Activated CD8-positive, alpha-beta T cell treated with anti-CD3 and anti-CD28 coated beads for 36 hours (primary cell): Measurements from ENCODE around the gene LDLR. TPM values are rescaled to one million over a fixed set of nuclear protein-coding genes. Genes with fewer than 3 reads are reported as not detected.

ENCODE experiments used
- ATAC-seq: fragments of 200-7000 bp; cut with Tn5 transposase; one replicate; pipeline ENCODE4 v1.10.0; 2021; ENCODE audit warnings: mild to moderate bottlenecking, moderate library complexity
- CTCF ChIA-PET: fragments of 350-600 bp; sonication (Branson Sonifier 250); formaldehyde crosslinking; loops from one replicate; lab custom pipeline; 2021; ENCODE audit warnings: antibody characterized with exemption; lab: Charles Lee
- POLR2A ChIA-PET: fragments of 350-600 bp; sonication (Branson Sonifier 250); formaldehyde crosslinking; loops from one replicate; lab custom pipeline; 2021; ENCODE audit warnings: antibody characterized with exemption; lab: Charles Lee
- DNase-seq: peaks from one replicate; pipeline ENCODE4 v3.0.0-alpha.2; 2020
- H3K27ac Mint-ChIP-seq: one replicate; pipeline ENCODE4 v1.8.0; 2021; ENCODE audit warnings: mild to moderate bottlenecking, mixed read lengths
- H3K27me3 Mint-ChIP-seq: one replicate; pipeline ENCODE4 v1.8.0; 2021; ENCODE audit warnings: mixed read lengths
- H3K36me3 Mint-ChIP-seq: one replicate; pipeline ENCODE4 v1.8.0; 2021; ENCODE audit warnings: low read depth, mixed read lengths
- H3K4me1 Mint-ChIP-seq: one replicate; pipeline ENCODE4 v1.8.0; 2021; ENCODE audit warnings: low read depth, mixed read lengths
- H3K4me3 Mint-ChIP-seq: one replicate; pipeline ENCODE4 v1.8.0; 2021; ENCODE audit warnings: mild to moderate bottlenecking, moderate library complexity, mixed read lengths
- H3K9me3 Mint-ChIP-seq: one replicate; pipeline ENCODE4 v1.8.0; 2021; ENCODE audit warnings: mixed read lengths
- intact Hi-C: fragments of 100-400 bp; cut with micrococcal nuclease; formaldehyde crosslinking; loops from one replicate; pipeline ENCODE4 v1.10.0; 2022
- total RNA-seq, 2 experiments: library from RNA; stranded (reverse); gene quantifications; one replicate each; pipeline ENCODE4 v1.2.3, GENCODE V29; 2021
- TF ChIP-seq, protein P1 (sequence below): fragments of 200-600 bp; IDR thresholded peaks from one replicate; pipeline ENCODE4 v1.8.0; 2022; ENCODE audit warnings: antibody characterized with exemption, mild to moderate bottlenecking

LDLR gene
- total RNA-seq, 2 experiments from 2014 or later, result 54.7 to 56.5 TPM

GRCh38 chr19:11125994-11126685, 36.9 kb downstream of the LDLR start:
- intact Hi-C loops, result no loop called here
- H3K4me3 Mint-ChIP-seq, result no peak overlapping the region
- H3K27me3 Mint-ChIP-seq, result no peaks in the 10 kb centered on the region
- TF ChIP-seq, protein P1, sequence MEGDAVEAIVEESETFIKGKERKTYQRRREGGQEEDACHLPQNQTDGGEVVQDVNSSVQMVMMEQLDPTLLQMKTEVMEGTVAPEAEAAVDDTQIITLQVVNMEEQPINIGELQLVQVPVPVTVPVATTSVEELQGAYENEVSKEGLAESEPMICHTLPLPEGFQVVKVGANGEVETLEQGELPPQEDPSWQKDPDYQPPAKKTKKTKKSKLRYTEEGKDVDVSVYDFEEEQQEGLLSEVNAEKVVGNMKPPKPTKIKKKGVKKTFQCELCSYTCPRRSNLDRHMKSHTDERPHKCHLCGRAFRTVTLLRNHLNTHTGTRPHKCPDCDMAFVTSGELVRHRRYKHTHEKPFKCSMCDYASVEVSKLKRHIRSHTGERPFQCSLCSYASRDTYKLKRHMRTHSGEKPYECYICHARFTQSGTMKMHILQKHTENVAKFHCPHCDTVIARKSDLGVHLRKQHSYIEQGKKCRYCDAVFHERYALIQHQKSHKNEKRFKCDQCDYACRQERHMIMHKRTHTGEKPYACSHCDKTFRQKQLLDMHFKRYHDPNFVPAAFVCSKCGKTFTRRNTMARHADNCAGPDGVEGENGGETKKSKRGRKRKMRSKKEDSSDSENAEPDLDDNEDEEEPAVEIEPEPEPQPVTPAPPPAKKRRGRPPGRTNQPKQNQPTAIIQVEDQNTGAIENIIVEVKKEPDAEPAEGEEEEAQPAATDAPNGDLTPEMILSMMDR, result peak; percentile 87
- ChIA-PET POLR2A (interaction anchor here (0.6 to 1.3 kb wide), 5 partner anchors 10 to 73 kb away, joined by 3 to 5 read pairs (median 3); no protein-coding TSS in a partner anchor), CTCF (interaction anchor here (0.6 to 2.0 kb wide), 42 partner anchors 9 to 241 kb away, joined by 3 to 14 read pairs (median 4); partner anchors contain the start of gene SPC24)
- no peaks in the 10 kb centered on the region for H3K9me3 Mint-ChIP-seq
- peaks cover 48% of the 10 kb centered on the region for H3K36me3 Mint-ChIP-seq
- H3K4me1 Mint-ChIP-seq, result peaks cover 2% of the 10 kb centered on the region
- DNase-seq, result peak; percentile 86
- ATAC-seq, result peak; percentile 63
- H3K27ac Mint-ChIP-seq, result no peak overlapping the region

GRCh38 chr19:11127905-11128304, 38.6 kb downstream of the LDLR start:
- ChIA-PET POLR2A (interaction anchor here (1.7 kb wide), 1 partner anchor 33 kb away, joined by 4 read pairs; no protein-coding TSS in a partner anchor), CTCF (interaction anchor here (1.2 kb wide), 1 partner anchor 191 kb away, joined by 3 read pairs; no protein-coding TSS in a partner anchor)
- DNase-seq (no peak), ATAC-seq (no peak)
- no peaks in the 10 kb centered on the region for H3K9me3 Mint-ChIP-seq
- intact Hi-C loops, result no loop called here
- H3K27ac Mint-ChIP-seq, result no peak overlapping the region
- TF ChIP-seq, protein P1, result no peak
- H3K36me3 Mint-ChIP-seq, result peaks cover 54% of the 10 kb centered on the region
- H3K4me1 Mint-ChIP-seq, result peaks cover 2% of the 10 kb centered on the region
- H3K27me3 Mint-ChIP-seq, result no peaks in the 10 kb centered on the region
- H3K4me3 Mint-ChIP-seq, result no peak overlapping the region

DNA sequence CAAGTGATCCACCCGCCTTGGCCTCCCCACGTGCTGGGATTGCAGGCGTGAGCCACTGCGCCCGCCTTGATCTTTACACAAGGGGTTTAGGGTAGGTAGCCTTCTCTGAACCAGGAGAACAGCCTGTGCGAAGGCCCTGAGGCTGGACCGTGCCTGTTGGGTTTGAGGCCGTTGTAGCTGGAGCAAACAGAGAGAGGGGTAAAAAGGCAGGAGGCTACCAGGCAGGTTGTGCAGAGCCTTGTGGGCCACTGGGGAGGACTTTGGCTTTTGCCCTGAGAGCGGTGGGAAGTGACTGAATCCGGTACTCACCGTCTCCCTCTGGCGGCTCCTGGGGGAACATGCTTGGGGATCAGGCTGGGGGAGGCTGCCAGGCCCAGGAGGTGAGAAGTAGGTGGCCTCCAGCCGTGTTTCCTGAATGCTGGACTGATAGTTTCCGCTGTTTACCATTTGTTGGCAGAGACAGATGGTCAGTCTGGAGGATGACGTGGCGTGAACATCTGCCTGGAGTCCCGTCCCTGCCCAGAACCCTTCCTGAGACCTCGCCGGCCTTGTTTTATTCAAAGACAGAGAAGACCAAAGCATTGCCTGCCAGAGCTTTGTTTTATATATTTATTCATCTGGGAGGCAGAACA, 41.7 kb downstream of the LDLR start:
- H3K27me3 Mint-ChIP-seq, result no peaks in the 10 kb centered on the region
- TF ChIP-seq, protein P1, result peak; percentile 70
- peak; percentile 70 for DNase-seq
- ChIA-PET POLR2A (interaction anchor here (1.2 to 2.0 kb wide), 2 partner anchors 17 to 20 kb away, joined by 3 to 5 read pairs; no protein-coding TSS in a partner anchor), CTCF (interaction anchor here (1.0 kb wide), 1 partner anchor 95 kb away, joined by 4 read pairs; no protein-coding TSS in a partner anchor)
- H3K27ac Mint-ChIP-seq, result peak overlapping the region; percentile 38
- no peaks in the 10 kb centered on the region for H3K9me3 Mint-ChIP-seq
- peaks cover 48% of the 10 kb centered on the region for H3K36me3 Mint-ChIP-seq
- peaks cover 2% of the 10 kb centered on the region for H3K4me1 Mint-ChIP-seq
- H3K4me3 Mint-ChIP-seq, result no peak overlapping the region
- intact Hi-C loops, result no loop called here
- peak; percentile 85 for ATAC-seq

- Mint-ChIP-seq H3K36me3 (peaks cover 42% of the 10 kb centered on the region), H3K27ac (no peak overlapping the region), H3K9me3 (no peaks in the 10 kb centered on the region), H3K27me3 (no peaks in the 10 kb centered on the region), H3K4me1 (no peaks in the 10 kb centered on the region), H3K4me3 (no peak overlapping the region)
- DNase-seq (no peak), ATAC-seq (no peak)
- POLR2A ChIA-PET, result interaction anchor here (2.0 kb wide), 1 partner anchor 20 kb away, joined by 5 read pairs; no protein-coding TSS in a partner anchor
- TF ChIP-seq, protein P1, result no peak
- CTCF ChIA-PET, result interaction anchor here (1.0 kb wide), 1 partner anchor 96 kb away, joined by 4 read pairs; no protein-coding TSS in a partner anchor
- intact Hi-C loops, result no loop called here
Measured at GRCh38 chr19:11131471-11131870, 42.2 kb downstream of the LDLR start.
